OCI-LY1 (cell line): ENCODE measurements around the gene KRT35.

Experiments
- H2AFZ ChIP-seq: fragments of 200-600 bp; sonication (generic), shearing (Covaris generic); 2 replicates; pipeline ENCODE4 v1.6.0; 2014; ENCODE audit warnings: antibody characterized with exemption, mild to moderate bottlenecking, low read length
- H3F3A ChIP-seq: fragments of 200-600 bp; sonication (generic), shearing (Covaris generic); 2 replicates; pipeline ENCODE4 v1.6.0; 2014; ENCODE audit warnings: mild to moderate bottlenecking, antibody characterized with exemption, low read length, moderate library complexity; ENCODE audit not compliant: insufficient read depth
- H3K27ac ChIP-seq: fragments of 200-600 bp; sonication (generic); 2 replicates; pipeline ENCODE4 v1.5.1; 2014; ENCODE audit warnings: low read length, mixed run types, mild to moderate bottlenecking, low read depth; ENCODE audit not compliant: poor library complexity, severe bottlenecking
- H3K27me3 ChIP-seq: fragments of 200-600 bp; sonication (generic); 2 replicates; pipeline ENCODE4 v1.6.0; 2014; ENCODE audit warnings: antibody characterized with exemption, mild to moderate bottlenecking, low read length, moderate library complexity; ENCODE audit not compliant: insufficient read depth
- H3K36me3 ChIP-seq: fragments of 200-600 bp; sonication (generic); 2 replicates; pipeline ENCODE4 v1.6.1; 2014; ENCODE audit warnings: mild to moderate bottlenecking, antibody characterized with exemption, low read length, moderate library complexity, mixed read lengths; ENCODE audit not compliant: insufficient read depth
- H3K4me1 ChIP-seq: fragments of 200-600 bp; sonication (generic); 2 replicates; pipeline ENCODE4 v1.5.1; 2014; ENCODE audit warnings: mild to moderate bottlenecking, low read length, moderate library complexity; ENCODE audit not compliant: insufficient read depth, severe bottlenecking
- H3K4me2 ChIP-seq: fragments of 200-600 bp; sonication (generic), shearing (Covaris generic); 2 replicates; pipeline ENCODE4 v1.6.1; 2014; ENCODE audit warnings: low read length
- H3K4me3 ChIP-seq: fragments of 200-600 bp; sonication (generic); 2 replicates; pipeline ENCODE4 v1.5.1; 2014; ENCODE audit warnings: low read length, low read depth, mild to moderate bottlenecking, mixed read lengths; ENCODE audit not compliant: poor library complexity, severe bottlenecking
- H3K79me2 ChIP-seq: fragments of 200-600 bp; shearing (Covaris generic); 2 replicates; pipeline ENCODE4 v1.6.1; 2016; ENCODE audit warnings: mixed run types, low read length, mixed read lengths; ENCODE audit not compliant: insufficient read depth
- H3K9ac ChIP-seq: fragments of 200-600 bp; sonication (generic), shearing (Covaris generic); 2 replicates; pipeline ENCODE4 v1.6.1; 2014; ENCODE audit warnings: mild to moderate bottlenecking, low read length, mixed read lengths
- H3K9me2 ChIP-seq: fragments of 200-600 bp; sonication (generic), shearing (Covaris generic); 2 replicates; pipeline ENCODE4 v1.6.1; 2014; ENCODE audit warnings: low read depth, mild to moderate bottlenecking, low read length, mixed read lengths
- H3K9me3 ChIP-seq: fragments of 200-600 bp; shearing (Covaris generic); 2 replicates; pipeline ENCODE4 v1.6.1; 2014; ENCODE audit warnings: low read length, mixed read lengths
- H4K20me1 ChIP-seq: fragments of 200-600 bp; sonication (generic), shearing (Covaris generic); 2 replicates; pipeline ENCODE4 v1.6.0; 2016; ENCODE audit warnings: mild to moderate bottlenecking, low read length; ENCODE audit not compliant: insufficient read depth
- CTCF ChIP-seq: fragments of 200-600 bp; sonication (generic), shearing (Covaris generic); IDR thresholded peaks from 2 replicates; pipeline ENCODE4 v1.5.1; 2017; ENCODE audit warnings: mild to moderate bottlenecking, antibody characterized with exemption, low read length, moderate library complexity, mixed read lengths
- EZH2 ChIP-seq: fragments of 200-600 bp; sonication (generic), shearing (Covaris generic); IDR thresholded peaks from 2 replicates; pipeline ENCODE4 v1.8.0; 2017; ENCODE audit warnings: borderline replicate concordance, mixed run types, mild to moderate bottlenecking, antibody characterized with exemption, low read length, moderate library complexity, mixed read lengths

KRT35 gene

GRCh38 chr17:41467561-41467960 lies 13.4 kb downstream of the KRT35 start:
- Histone ChIP-seq H3K4me1 (no peaks in the 10 kb centered on the region), H3K4me2 (no peak overlapping the region), H3K27me3 (no peaks in the 10 kb centered on the region; the same call in 1 of the 2 replicates), H2AFZ (no peak overlapping the region), H3K79me2 (no peaks in the 10 kb centered on the region), H3K9me2 (no peaks in the 10 kb centered on the region), H3F3A (no peaks in the 10 kb centered on the region), H3K27ac (no peak overlapping the region), H3K9ac (no peak overlapping the region), H4K20me1 (no peaks in the 10 kb centered on the region), H3K4me3 (no peak overlapping the region), H3K9me3 (no peaks in the 10 kb centered on the region), H3K36me3 (no peaks in the 10 kb centered on the region)
- TF ChIP-seq EZH2 (no peak), CTCF (no peak)

- no peak within 1 kb of the TSS for H3K27ac ChIP-seq
- no peak for TF ChIP-seq CTCF
- no peak within 1 kb of the TSS for H3K4me2 ChIP-seq
- no peak within 1 kb of the TSS for H3K4me3 ChIP-seq
- no peaks in the 10 kb centered on the region for H3K4me1 ChIP-seq
- H3K9ac ChIP-seq, result no peak within 1 kb of the TSS
- no peaks in the 10 kb centered on the region for H3K36me3 ChIP-seq
- no peaks in the 10 kb centered on the region; the same call in 1 of the 2 replicates for H3K27me3 ChIP-seq
- H2AFZ ChIP-seq, result no peak within 1 kb of the TSS
- H3F3A ChIP-seq, result no peaks in the 10 kb centered on the region
- no peaks in the 10 kb centered on the region for H3K9me2 ChIP-seq
- H3K9me3 ChIP-seq, result no peaks in the 10 kb centered on the region
- no peaks in the 10 kb centered on the region for H3K79me2 ChIP-seq
- H4K20me1 ChIP-seq, result no peaks in the 10 kb centered on the region
These were observed 14.0 kb downstream of the KRT35 start, which contains the start of gene KRT32 for GRCh38 chr17:41466988-41467387. KRT32 (minus strand) TSS chr17:41467386; CDS start chr17:41467325, 61 bp downstream.

- Histone ChIP-seq H3K9me3 (no peaks in the 10 kb centered on the region), H3K27me3 (no peaks in the 10 kb centered on the region; the same call in 1 of the 2 replicates), H2AFZ (no peak overlapping the region), H3K4me1 (no peaks in the 10 kb centered on the region), H3K79me2 (no peaks in the 10 kb centered on the region), H3F3A (no peaks in the 10 kb centered on the region), H3K4me2 (no peak overlapping the region), H3K27ac (no peak overlapping the region), H4K20me1 (no peaks in the 10 kb centered on the region), H3K4me3 (no peak overlapping the region), H3K9ac (no peak overlapping the region), H3K36me3 (no peaks in the 10 kb centered on the region), H3K9me2 (no peaks in the 10 kb centered on the region)
- TF ChIP-seq CTCF (no peak), EZH2 (no peak)
These were observed 16.3 kb downstream of the KRT35 start for GRCh38 chr17:41464682-41465081.
